WTC11 (cell line): Measurements from ENCODE around the gene SORCS1. TPM values are rescaled to one million over a fixed set of nuclear protein-coding genes. Genes with fewer than 3 reads are reported as not detected.

Source experiments
- ATAC-seq: fragments of 200-7000 bp; cut with Tn5 transposase; 2 replicates; pipeline ENCODE4 v1.10.0; 2021; ENCODE audit warnings: mild to moderate bottlenecking, moderate library complexity
- CTCF ChIA-PET: fragments of 300-600 bp; sonication (Branson Sonifier 250); formaldehyde crosslinking; loops from one replicate; lab custom pipeline; 2021; ENCODE audit warnings: antibody characterized with exemption; lab: Charles Lee
- POLR2A ChIA-PET: fragments of 350-600 bp; sonication (Branson Sonifier 250); formaldehyde crosslinking; loops from one replicate; lab custom pipeline; 2021; ENCODE audit warnings: antibody characterized with exemption; lab: Charles Lee
- DNase-seq: peaks from one replicate; pipeline ENCODE4 v3.0.0; 2021; ENCODE audit warnings: low spot score
- H3K27ac Mint-ChIP-seq: 2 replicates; pipeline ENCODE4 v1.8.0; 2021; ENCODE audit warnings: mixed read lengths
- H3K27me3 Mint-ChIP-seq: 2 replicates; pipeline ENCODE4 v1.8.0; 2021; ENCODE audit warnings: low read depth, mild to moderate bottlenecking, moderate library complexity, mixed read lengths
- H3K36me3 Mint-ChIP-seq: 2 replicates; pipeline ENCODE4 v1.8.0; 2021; ENCODE audit warnings: mixed read lengths
- H3K4me1 Mint-ChIP-seq: 2 replicates; pipeline ENCODE4 v1.8.0; 2022; ENCODE audit warnings: mixed read lengths
- H3K4me3 Mint-ChIP-seq: 2 replicates; pipeline ENCODE4 v1.8.0; 2021; ENCODE audit warnings: mild to moderate bottlenecking, moderate library complexity, mixed read lengths
- H3K9me3 Mint-ChIP-seq: 2 replicates; pipeline ENCODE4 v1.8.0; 2021; ENCODE audit warnings: mixed read lengths
- CBFB ChIP-seq: sonication (generic); formaldehyde crosslinking; IDR thresholded peaks from 2 replicates; pipeline ENCODE4 v1.8.1; 2022; ENCODE audit warnings: mild to moderate bottlenecking, low read depth, missing genetic modification reagents
- ELF4 ChIP-seq: sonication (generic); formaldehyde crosslinking; IDR thresholded peaks from 2 replicates; pipeline ENCODE4 v1.8.1; 2022; ENCODE audit warnings: low read depth, mild to moderate bottlenecking, moderate library complexity, missing genetic modification reagents
- ERG ChIP-seq: fragments of 250-450 bp; sonication (Bioruptor Pico); IDR thresholded peaks from 2 replicates; pipeline ENCODE4 v1.8.0; 2021; ENCODE audit warnings: mild to moderate bottlenecking
- FOXK1 ChIP-seq: sonication (generic); formaldehyde crosslinking; IDR thresholded peaks from 2 replicates; pipeline ENCODE4 v1.8.0; 2022; ENCODE audit warnings: mild to moderate bottlenecking, moderate library complexity, missing genetic modification reagents
- GRHL2 ChIP-seq: fragments of 250-450 bp; sonication (Bioruptor Pico); IDR thresholded peaks from 2 replicates; pipeline ENCODE4 v1.8.0; 2022; ENCODE audit warnings: mild to moderate bottlenecking, moderate library complexity; ENCODE audit not compliant: insufficient replicate concordance, severe bottlenecking
- GTF2I ChIP-seq: fragments of 250-450 bp; sonication (Bioruptor Pico); conservative IDR thresholded peaks from 2 replicates; pipeline ENCODE4 v1.4.0; 2021; ENCODE audit warnings: mild to moderate bottlenecking
- JAZF1 ChIP-seq: fragments of 250-450 bp; sonication (Bioruptor Pico); IDR thresholded peaks from 2 replicates; pipeline ENCODE4 v1.9.0; 2021; ENCODE audit warnings: moderate library complexity, mild to moderate bottlenecking, inconsistent platforms
- MLX ChIP-seq: sonication (generic); formaldehyde crosslinking; IDR thresholded peaks from 2 replicates; pipeline ENCODE4 v1.8.1; 2023; ENCODE audit warnings: mild to moderate bottlenecking, missing genetic modification reagents, moderate library complexity
- NR3C1 ChIP-seq: sonication (generic); formaldehyde crosslinking; conservative IDR thresholded peaks from 2 replicates; pipeline ENCODE4 v1.8.1; 2023; ENCODE audit warnings: low read depth, mild to moderate bottlenecking, missing genetic modification reagents
- RELA ChIP-seq: sonication (generic); formaldehyde crosslinking; IDR thresholded peaks from 2 replicates; pipeline ENCODE4 v1.8.1; 2022; ENCODE audit warnings: missing genetic modification reagents, mild to moderate bottlenecking, borderline replicate concordance
- SOX15 ChIP-seq: fragments of 250-450 bp; sonication (Bioruptor Pico); IDR thresholded peaks from 2 replicates; pipeline ENCODE4 v1.9.0; 2021; ENCODE audit warnings: mild to moderate bottlenecking
- TCF7 ChIP-seq: sonication (generic); formaldehyde crosslinking; IDR thresholded peaks from 2 replicates; pipeline ENCODE4 v1.8.0; 2022; ENCODE audit warnings: mild to moderate bottlenecking, low read depth, missing genetic modification reagents, moderate library complexity
- TEAD4 ChIP-seq: sonication (generic); formaldehyde crosslinking; IDR thresholded peaks from 2 replicates; pipeline ENCODE4 v1.8.0; 2022; ENCODE audit warnings: mild to moderate bottlenecking, missing genetic modification reagents
- ZNF219 ChIP-seq: sonication (generic); formaldehyde crosslinking; IDR thresholded peaks from 2 replicates; pipeline ENCODE4 v1.8.0; 2023; ENCODE audit warnings: missing genetic modification reagents, mild to moderate bottlenecking, borderline replicate concordance
- ZNF263 ChIP-seq: sonication (generic); formaldehyde crosslinking; IDR thresholded peaks from 2 replicates; pipeline ENCODE4 v1.8.1; 2022; ENCODE audit warnings: low read depth, mild to moderate bottlenecking, moderate library complexity, missing genetic modification reagents
- ZNF317 ChIP-seq: sonication (generic); formaldehyde crosslinking; IDR thresholded peaks from 2 replicates; pipeline ENCODE4 v1.8.1; 2023; ENCODE audit warnings: low read depth, mild to moderate bottlenecking, moderate library complexity, missing genetic modification reagents, borderline replicate concordance
- total RNA-seq: library from RNA; stranded (reverse); gene quantifications from 3 replicates; pipeline ENCODE4 v1.2.3, GENCODE V29; 2021
- TF ChIP-seq, protein P1 (sequence below): sonication (generic); formaldehyde crosslinking; IDR thresholded peaks from 2 replicates; pipeline ENCODE4 v1.8.1; 2023; ENCODE audit warnings: mild to moderate bottlenecking, missing genetic modification reagents, borderline replicate concordance
- TF ChIP-seq, protein P2 (sequence below): fragments of 250-450 bp; sonication (Bioruptor Pico); IDR thresholded peaks from 2 replicates; pipeline ENCODE4 v2.1.2; 2022; ENCODE audit warnings: mild to moderate bottlenecking, moderate library complexity

Gene SORCS1
- total RNA-seq, 1 experiment from 2014 or later = 3.3 TPM

DNA sequence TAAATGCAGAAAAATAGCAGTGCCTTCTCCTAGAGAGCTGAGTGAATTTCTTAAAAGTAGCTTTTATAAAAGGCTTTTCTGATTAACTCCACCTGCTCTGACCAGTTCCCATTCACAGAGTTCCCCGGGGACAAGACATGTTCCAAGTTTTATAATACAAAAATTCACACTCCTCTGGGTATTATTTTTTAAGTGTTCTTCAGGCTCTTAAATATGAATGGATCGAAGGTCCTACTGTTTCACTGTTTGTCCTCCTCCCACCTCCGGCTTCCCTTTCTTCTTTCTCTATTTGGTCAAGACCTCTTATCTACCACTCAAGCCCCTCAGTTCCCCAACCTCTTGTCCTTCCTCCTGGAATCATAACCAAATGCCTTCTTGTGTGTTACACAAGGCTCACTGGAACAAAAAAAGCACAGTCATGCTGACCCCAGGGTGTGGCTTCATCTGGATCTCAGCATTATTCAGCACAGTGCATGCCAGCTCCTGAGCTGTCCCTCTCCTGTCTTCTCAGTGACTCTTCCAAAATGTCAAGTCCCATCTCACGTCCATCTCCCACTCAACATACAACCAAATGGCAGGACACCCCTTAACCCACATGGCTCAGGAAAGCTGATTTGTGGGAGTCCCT is 222.4 kb downstream of the SORCS1 start:
- Mint-ChIP-seq H3K27me3 (peaks cover 4% of the 10 kb centered on the region; the same call in 1 of the 2 replicates), H3K4me3 (no peak overlapping the region), H3K4me1 (no peaks in the 10 kb centered on the region), H3K9me3 (no peaks in the 10 kb centered on the region), H3K27ac (no peak overlapping the region), H3K36me3 (no peaks in the 10 kb centered on the region)
- ChIA-PET POLR2A (no interaction called here), CTCF (interaction anchor here (0.5 kb wide), 1 partner anchor 76 kb away, joined by 3 read pairs; no protein-coding TSS in a partner anchor)
- ATAC-seq = no peak
- TF ChIP-seq ELF4 (CRISPR knock-in tag) = no peak
- TF ChIP-seq ZNF263 (CRISPR knock-in tag) = no peak
- TF ChIP-seq, protein P1, sequence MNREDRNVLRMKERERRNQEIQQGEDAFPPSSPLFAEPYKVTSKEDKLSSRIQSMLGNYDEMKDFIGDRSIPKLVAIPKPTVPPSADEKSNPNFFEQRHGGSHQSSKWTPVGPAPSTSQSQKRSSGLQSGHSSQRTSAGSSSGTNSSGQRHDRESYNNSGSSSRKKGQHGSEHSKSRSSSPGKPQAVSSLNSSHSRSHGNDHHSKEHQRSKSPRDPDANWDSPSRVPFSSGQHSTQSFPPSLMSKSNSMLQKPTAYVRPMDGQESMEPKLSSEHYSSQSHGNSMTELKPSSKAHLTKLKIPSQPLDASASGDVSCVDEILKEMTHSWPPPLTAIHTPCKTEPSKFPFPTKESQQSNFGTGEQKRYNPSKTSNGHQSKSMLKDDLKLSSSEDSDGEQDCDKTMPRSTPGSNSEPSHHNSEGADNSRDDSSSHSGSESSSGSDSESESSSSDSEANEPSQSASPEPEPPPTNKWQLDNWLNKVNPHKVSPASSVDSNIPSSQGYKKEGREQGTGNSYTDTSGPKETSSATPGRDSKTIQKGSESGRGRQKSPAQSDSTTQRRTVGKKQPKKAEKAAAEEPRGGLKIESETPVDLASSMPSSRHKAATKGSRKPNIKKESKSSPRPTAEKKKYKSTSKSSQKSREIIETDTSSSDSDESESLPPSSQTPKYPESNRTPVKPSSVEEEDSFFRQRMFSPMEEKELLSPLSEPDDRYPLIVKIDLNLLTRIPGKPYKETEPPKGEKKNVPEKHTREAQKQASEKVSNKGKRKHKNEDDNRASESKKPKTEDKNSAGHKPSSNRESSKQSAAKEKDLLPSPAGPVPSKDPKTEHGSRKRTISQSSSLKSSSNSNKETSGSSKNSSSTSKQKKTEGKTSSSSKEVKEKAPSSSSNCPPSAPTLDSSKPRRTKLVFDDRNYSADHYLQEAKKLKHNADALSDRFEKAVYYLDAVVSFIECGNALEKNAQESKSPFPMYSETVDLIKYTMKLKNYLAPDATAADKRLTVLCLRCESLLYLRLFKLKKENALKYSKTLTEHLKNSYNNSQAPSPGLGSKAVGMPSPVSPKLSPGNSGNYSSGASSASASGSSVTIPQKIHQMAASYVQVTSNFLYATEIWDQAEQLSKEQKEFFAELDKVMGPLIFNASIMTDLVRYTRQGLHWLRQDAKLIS = no peak
- TF ChIP-seq GRHL2 (CRISPR knock-in tag) = no peak
- no peak for TF ChIP-seq TCF7 (CRISPR knock-in tag)
- no peak for TF ChIP-seq GTF2I (CRISPR knock-in tag)
- TF ChIP-seq NR3C1 (CRISPR knock-in tag) = no peak
- TF ChIP-seq ZNF219 (CRISPR knock-in tag) = no peak
- TF ChIP-seq, protein P2, sequence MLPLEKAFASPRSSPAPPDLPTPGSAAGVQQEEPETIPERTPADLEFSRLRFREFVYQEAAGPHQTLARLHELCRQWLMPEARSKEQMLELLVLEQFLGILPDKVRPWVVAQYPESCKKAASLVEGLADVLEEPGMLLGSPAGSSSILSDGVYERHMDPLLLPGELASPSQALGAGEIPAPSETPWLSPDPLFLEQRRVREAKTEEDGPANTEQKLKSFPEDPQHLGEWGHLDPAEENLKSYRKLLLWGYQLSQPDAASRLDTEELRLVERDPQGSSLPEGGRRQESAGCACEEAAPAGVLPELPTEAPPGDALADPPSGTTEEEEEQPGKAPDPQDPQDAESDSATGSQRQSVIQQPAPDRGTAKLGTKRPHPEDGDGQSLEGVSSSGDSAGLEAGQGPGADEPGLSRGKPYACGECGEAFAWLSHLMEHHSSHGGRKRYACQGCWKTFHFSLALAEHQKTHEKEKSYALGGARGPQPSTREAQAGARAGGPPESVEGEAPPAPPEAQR (CRISPR knock-in tag) = no peak
- TF ChIP-seq RELA (CRISPR knock-in tag) = no peak
- no peak for TF ChIP-seq CBFB (CRISPR knock-in tag)
- no peak for TF ChIP-seq FOXK1 (CRISPR knock-in tag)
- DNase-seq = no peak

GRCh38 chr10:106941297-106942034 is 223.0 kb downstream of the SORCS1 start:
- no peak for ATAC-seq

More at GRCh38 chr10:106941297-106942034, 223.0 kb downstream of the SORCS1 start:
- TF ChIP-seq ERG (CRISPR knock-in tag) (no peak), TEAD4 (no peak), SOX15 (CRISPR knock-in tag) (no peak), MLX (CRISPR knock-in tag) (no peak), JAZF1 (CRISPR knock-in tag) (no peak), ZNF317 (CRISPR knock-in tag) (no peak)
- DNase-seq = no peak
- ChIA-PET CTCF (no interaction called here), POLR2A (no interaction called here)
- Mint-ChIP-seq H3K4me1 (no peaks in the 10 kb centered on the region), H3K36me3 (no peaks in the 10 kb centered on the region), H3K9me3 (no peaks in the 10 kb centered on the region), H3K27ac (no peak overlapping the region), H3K27me3 (peaks cover 7% of the 10 kb centered on the region), H3K4me3 (no peak overlapping the region)
